ENCODE data around the gene RGPD3. TPM values are rescaled to one million over a fixed set of nuclear protein-coding genes. Genes with fewer than 3 reads are reported as not detected.
"Not testable (repeated sequence)": the region's sequence is repeated elsewhere in the genome, so short reads cannot be mapped to it uniquely, and the experiment has no call there.

The RGPD3 gene
- total RNA-seq, 6 experiments from 2014 or later, result 0.05 to 0.11 (median 0.09) TPM; not detected in 1

DNA sequence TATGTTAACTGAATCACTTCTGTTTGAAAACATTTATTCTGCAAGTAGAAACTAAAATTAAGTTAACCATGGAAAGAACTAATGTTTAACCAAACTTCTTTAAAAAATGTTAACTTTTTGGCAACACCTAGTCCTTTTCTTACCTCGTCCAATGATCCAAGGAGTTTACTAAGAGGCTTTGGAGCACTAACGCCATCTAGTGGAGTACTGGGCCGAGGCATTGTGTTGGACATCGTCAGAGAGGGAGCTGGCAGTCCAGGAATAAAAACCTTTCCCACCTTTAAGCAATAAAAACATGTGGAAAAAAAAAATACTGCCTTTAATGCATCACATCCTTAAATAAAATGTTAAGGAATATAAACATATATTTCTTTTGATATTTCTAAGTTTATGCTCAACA lies 2.4 kb upstream of the RGPD3 start:
- not testable (repeated sequence) for H3K4me3 Mint-ChIP-seq; H3K9me3 Mint-ChIP-seq; H3K36me3 Mint-ChIP-seq (ENCODE audit: low read depth); H3K4me1 Mint-ChIP-seq (ENCODE audit: low read depth); H3K27ac Mint-ChIP-seq; H3K27me3 Mint-ChIP-seq (ENCODE audit: insufficient read depth)
- DNase-seq, result peak; percentile 34
- TF ChIP-seq, protein P1, sequence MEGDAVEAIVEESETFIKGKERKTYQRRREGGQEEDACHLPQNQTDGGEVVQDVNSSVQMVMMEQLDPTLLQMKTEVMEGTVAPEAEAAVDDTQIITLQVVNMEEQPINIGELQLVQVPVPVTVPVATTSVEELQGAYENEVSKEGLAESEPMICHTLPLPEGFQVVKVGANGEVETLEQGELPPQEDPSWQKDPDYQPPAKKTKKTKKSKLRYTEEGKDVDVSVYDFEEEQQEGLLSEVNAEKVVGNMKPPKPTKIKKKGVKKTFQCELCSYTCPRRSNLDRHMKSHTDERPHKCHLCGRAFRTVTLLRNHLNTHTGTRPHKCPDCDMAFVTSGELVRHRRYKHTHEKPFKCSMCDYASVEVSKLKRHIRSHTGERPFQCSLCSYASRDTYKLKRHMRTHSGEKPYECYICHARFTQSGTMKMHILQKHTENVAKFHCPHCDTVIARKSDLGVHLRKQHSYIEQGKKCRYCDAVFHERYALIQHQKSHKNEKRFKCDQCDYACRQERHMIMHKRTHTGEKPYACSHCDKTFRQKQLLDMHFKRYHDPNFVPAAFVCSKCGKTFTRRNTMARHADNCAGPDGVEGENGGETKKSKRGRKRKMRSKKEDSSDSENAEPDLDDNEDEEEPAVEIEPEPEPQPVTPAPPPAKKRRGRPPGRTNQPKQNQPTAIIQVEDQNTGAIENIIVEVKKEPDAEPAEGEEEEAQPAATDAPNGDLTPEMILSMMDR (IDR thresholded peaks at IDR 0.05), result peak; percentile 66

DNA sequence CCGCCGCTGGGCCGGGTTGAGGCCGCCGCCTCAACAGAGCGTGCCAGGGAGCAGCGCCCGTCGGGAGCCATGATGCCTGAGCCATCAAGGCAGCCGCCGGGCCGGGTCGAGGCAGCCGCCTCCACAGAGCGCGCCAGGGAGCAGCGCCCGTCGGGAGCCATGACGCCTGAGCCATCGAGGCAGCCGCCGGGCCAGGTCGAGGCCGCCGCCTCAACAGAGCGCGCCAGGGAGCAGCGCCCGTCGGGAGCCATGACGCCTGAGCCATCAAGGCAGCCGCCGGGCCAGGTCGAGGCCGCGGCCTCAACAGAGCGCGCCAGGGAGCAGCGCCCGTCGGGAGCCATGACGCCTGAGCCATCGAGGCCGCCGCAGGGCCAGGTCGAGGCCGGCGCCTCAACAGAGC lies 697 bp downstream of the RGPD3 start:
- not testable (repeated sequence) for H3K36me3 Mint-ChIP-seq (ENCODE audit: low read depth); DNase-seq; H3K27me3 Mint-ChIP-seq (ENCODE audit: insufficient read depth); H3K4me1 Mint-ChIP-seq (ENCODE audit: low read depth); H3K9me3 Mint-ChIP-seq; H3K4me3 Mint-ChIP-seq; H3K27ac Mint-ChIP-seq

DNA sequence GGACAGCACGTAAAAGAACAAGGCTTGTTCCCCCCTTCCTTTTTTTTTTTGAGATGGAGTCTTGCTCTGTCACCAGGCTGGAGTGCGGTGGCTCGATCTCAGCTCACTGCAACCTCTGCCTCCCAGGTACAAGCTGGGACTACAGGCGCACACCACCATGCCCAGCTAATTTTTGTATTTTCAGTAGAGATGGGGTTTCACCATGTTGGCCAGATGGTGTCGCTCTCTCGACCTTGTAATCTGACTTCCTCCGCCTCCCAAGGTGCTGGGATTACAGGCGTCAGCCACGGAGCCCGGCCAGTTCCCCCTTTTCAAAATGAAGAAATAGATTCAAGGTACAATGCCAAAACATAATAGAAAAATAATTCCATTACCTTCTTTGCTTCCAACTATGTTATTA lies 6.3 kb downstream of the RGPD3 start:
- not testable (repeated sequence) for H3K27me3 Mint-ChIP-seq (ENCODE audit: insufficient read depth)

DNA sequence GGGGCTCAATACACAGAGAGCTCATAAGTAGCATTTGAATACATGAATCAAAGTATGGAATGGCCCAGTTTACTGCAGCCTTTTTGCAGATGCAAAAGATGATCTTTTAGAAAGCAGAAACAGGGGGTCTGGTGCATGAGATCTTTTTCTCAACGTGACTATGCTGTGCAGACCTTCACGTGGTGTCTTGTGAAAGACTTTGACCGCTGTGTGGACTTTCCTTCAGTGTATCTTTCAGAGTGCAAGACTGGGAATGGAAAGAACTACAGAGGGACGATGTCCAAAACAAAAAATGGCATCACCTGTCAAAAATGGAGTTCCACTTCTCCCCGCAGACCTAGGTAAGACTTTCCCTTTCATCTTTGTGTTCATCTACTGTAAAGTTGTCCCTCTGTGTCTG lies 77.5 kb downstream of the RGPD3 start:
- H3K27me3 Mint-ChIP-seq (ENCODE audit: insufficient read depth); DNase-seq; H3K27ac Mint-ChIP-seq; H3K4me3 Mint-ChIP-seq; H3K4me1 Mint-ChIP-seq (ENCODE audit: low read depth); H3K9me3 Mint-ChIP-seq; H3K36me3 Mint-ChIP-seq (ENCODE audit: low read depth): not testable (repeated sequence)

More for the DNA sequence above, 6.3 kb downstream of the RGPD3 start:
- H3K4me3 Mint-ChIP-seq; H3K27ac Mint-ChIP-seq; DNase-seq; H3K4me1 Mint-ChIP-seq (ENCODE audit: low read depth); H3K9me3 Mint-ChIP-seq; H3K36me3 Mint-ChIP-seq (ENCODE audit: low read depth): not testable (repeated sequence)
- TF ChIP-seq, protein P1 (IDR thresholded peaks at IDR 0.05), result 0 out of 2 replicates have a peak, but pooled peaks have one; percentile 15

DNA sequence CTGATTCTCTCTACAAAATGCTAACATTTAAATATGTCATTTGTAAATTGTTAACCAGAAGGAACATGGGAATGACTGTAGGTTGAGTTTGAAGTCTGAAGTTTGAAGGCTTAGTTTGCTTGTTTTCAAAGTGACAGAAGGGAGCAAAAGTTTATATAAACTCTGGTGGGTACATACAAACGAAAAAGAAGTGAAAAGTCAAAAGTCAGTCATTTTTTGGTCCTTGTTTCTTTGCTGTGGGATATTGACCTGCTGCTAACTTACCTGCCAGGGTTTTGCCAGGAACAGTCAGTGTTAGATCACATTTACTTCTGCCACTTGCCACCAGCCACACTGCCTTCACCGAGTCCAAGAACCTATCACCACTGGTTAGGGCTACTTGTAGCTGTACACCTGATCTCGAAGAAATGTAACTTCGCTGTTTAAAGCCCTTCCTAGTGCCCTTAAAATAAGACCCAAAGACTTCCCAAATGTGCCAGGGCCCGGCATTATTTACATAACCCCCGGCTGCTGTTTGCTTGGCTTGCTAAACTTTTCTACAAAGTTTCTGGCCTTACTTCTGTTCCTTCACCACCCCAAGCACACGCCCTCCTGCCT lies 79.3 kb downstream of the RGPD3 start:
- not testable (repeated sequence) for H3K36me3 Mint-ChIP-seq (ENCODE audit: low read depth); H3K4me1 Mint-ChIP-seq (ENCODE audit: low read depth); H3K27ac Mint-ChIP-seq; H3K27me3 Mint-ChIP-seq (ENCODE audit: insufficient read depth); H3K4me3 Mint-ChIP-seq; H3K9me3 Mint-ChIP-seq; DNase-seq

DNA sequence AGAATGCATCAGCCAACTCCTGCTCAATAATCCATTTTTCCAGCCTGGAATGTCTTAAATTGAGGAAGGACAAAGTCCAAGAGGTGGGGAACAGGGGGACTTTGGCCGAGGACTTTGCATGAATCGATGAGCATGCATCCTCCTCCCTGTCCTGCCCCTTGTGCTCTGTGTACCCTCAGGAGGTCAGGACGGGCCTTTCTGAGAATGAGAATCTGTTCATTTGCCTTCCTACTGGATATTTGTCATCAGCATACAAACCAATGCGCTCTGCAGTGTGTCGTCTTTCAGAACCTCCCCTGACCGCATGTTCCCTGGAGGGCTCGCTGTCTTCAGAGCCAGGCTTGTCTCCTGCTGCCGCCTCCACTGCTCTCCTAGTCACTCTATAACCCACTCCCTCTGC lies 83.7 kb downstream of the RGPD3 start:
- not testable (repeated sequence) for DNase-seq; H3K4me3 Mint-ChIP-seq; H3K36me3 Mint-ChIP-seq (ENCODE audit: low read depth); H3K27ac Mint-ChIP-seq; H3K9me3 Mint-ChIP-seq; H3K27me3 Mint-ChIP-seq (ENCODE audit: insufficient read depth); H3K4me1 Mint-ChIP-seq (ENCODE audit: low read depth)

DNA sequence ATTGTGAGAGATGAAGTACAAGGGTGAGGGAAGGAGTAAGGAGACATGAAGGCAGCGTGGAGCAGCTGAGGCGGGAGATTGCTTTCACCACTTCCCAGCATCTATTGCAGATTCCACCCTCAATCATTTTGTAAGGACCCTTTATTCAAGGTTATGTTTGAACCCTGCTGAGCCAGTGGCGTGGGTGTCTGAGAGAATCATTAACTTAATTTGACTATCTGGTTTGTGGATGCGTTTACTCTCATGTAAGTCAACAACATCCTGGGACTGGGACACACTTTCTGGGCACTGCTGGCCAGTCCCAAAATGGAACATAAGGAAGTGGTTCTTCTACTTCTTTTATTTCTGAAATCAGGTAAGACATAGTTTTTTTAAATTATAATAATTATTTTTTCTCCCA lies 86.3 kb downstream of the RGPD3 start:
- not testable (repeated sequence) for H3K9me3 Mint-ChIP-seq; DNase-seq; H3K36me3 Mint-ChIP-seq (ENCODE audit: low read depth); H3K27ac Mint-ChIP-seq; H3K4me3 Mint-ChIP-seq; H3K4me1 Mint-ChIP-seq (ENCODE audit: low read depth); H3K27me3 Mint-ChIP-seq (ENCODE audit: insufficient read depth)

DNA sequence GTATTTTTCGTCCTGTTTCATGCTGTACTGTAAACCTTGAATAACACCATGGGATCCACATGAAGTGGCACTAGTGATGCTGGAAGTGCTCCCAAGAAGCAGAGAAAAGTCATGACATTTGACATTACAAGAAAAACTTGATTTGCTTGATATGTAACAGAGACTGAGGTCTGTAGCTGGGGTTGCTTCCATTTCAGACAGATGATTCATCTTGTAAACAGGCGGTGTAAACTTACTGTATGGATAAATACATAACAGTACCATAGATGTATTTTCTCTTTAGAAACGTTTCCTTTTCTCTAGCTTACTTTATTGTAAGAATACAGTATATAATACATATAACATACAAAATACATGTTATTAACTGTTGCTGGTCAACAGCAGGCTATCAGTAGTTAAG lies 88.6 kb downstream of the RGPD3 start:
- H3K9me3 Mint-ChIP-seq; H3K27ac Mint-ChIP-seq; H3K36me3 Mint-ChIP-seq (ENCODE audit: low read depth); DNase-seq; H3K4me3 Mint-ChIP-seq; H3K27me3 Mint-ChIP-seq (ENCODE audit: insufficient read depth); H3K4me1 Mint-ChIP-seq (ENCODE audit: low read depth): not testable (repeated sequence)

DNA sequence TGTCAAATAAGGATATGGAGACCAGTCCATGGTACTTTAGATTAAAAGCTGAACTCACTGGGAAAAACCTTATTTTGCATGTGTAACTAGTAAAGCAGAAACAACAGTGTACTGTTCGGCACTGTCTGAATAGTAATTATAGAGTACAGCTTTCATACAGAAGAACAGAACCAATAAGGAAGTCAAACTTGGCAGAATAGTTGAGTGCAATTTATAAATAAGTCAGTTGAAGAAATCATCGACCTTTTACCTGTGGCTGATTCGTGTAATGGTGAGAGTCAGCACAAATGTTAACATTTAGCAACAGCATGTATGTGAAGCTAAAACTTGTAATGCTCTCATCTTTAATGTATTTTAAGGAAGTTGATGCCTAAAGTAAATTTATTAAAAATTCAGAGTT lies 99.0 kb downstream of the RGPD3 start:
- H3K36me3 Mint-ChIP-seq (ENCODE audit: low read depth); H3K27ac Mint-ChIP-seq; H3K9me3 Mint-ChIP-seq; H3K4me3 Mint-ChIP-seq; H3K4me1 Mint-ChIP-seq (ENCODE audit: low read depth); H3K27me3 Mint-ChIP-seq (ENCODE audit: insufficient read depth); DNase-seq: not testable (repeated sequence)
